Limb (tissue), 2 donors: Measurements from ENCODE around the gene PET117.
"Not testable (repeated sequence)": the region's sequence is repeated elsewhere in the genome, so short reads cannot be mapped to it uniquely, and the experiment has no call there.

Experiments used
- DNase-seq, 2 donors: peaks; one replicate each; pipeline ENCODE4 v3.0.0-alpha.2; 2016; ENCODE audit errors: extremely low spot score in 2 of 2

PET117 gene

GRCh38 chr20:18156045-18156444 is 18.4 kb downstream of the PET117 start:
- no peak for DNase-seq

DNA sequence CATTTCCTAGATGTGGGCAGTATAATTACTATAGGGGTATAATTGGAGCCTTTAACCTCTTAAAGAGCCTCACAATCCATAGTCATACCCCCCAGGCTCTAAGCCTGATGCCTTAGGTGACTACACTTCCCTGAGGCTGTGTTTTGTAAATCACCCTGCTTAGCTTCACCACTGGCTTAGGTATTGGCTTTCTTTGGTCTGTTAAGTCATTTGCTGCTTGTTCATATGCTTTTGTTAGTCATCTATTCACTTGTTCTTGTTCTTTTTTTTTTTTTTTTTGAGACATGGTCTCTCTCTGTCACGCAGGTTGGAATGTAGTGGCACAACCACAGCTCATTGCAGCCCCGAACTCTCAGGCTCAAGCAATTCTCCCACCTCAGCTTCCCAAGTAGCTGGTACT is 26.7 kb downstream of the PET117 start:
- DNase-seq: no peak

DNA sequence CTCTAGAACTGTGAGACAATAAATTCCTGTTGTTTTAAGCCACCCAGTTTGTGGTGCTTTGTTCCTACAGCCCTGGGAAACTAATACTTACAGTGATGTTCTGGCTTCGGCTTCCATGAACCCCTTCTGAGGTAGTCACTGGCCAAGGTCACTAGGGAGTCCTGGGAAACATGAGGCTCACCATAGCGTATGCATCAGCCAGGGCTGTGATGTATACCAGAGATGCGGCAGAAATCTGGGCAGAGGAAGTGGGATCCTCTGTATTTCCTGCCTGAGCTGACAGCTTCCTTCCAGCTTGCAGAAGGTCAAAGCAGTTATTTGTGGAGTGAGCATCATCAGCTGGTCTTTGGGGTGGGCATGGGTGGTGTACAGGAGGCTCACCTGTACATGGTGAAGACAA is 27.9 kb downstream of the PET117 start:
- DNase-seq: no peak

DNA sequence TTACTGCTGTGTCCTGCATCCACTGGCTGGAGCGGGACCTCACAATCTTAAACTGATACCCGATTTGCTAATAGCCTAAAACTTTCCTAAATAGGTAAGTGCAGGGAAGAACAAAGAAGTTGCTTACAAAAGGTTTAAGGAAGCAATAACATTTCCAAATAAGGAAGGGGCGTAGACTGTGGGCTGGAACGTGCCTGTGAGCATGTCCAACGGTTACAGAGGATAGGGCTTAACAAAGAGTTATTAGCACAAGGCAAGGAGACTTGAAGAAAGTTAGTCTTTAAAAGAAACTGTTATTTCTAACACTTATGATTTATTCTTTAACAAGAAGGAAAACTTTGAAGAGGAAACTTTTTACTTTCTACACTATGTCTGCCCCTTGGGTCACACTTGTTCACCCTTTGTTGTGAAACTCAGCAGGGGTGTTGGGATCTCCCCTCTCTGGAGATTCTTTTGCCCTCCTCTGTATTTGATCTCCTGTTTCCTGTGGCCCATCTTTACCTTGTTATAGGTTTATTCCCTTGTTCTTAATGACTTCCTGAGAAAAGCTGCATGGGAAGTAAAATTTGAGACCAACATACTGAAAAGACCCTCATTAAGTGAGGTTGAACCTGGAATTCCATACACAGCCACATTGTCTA is 28.7 kb downstream of the PET117 start:
- DNase-seq: no peak

GRCh38 chr20:18166950-18167349 is 29.3 kb downstream of the PET117 start:
- no peak for DNase-seq

DNA sequence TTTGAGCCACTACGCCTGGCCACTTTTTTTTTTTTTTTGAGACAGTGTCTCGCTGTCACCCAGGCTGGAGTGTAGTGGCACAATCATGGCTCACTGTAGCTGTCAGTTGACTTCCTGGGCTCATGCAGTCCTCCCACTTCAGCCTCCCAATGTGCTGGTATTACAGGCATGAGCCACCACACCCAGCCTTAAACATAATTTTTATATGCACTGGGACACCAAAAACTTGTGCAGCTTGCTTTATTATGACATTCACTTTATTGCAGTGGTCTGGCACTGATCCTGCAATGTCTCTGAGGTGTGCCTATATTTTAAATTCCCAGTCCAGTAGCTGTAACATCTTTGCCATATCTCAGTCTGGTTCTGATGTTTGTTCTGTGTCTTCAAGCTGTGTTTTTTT is 34.7 kb downstream of the PET117 start:
- no peak for DNase-seq

GRCh38 chr20:18174906-18175683 is 37.4 kb downstream of the PET117 start:
- no peak for DNase-seq

- DNase-seq: no peak
Measured at GRCh38 chr20:18176318-18176785, 38.7 kb downstream of the PET117 start.

DNA sequence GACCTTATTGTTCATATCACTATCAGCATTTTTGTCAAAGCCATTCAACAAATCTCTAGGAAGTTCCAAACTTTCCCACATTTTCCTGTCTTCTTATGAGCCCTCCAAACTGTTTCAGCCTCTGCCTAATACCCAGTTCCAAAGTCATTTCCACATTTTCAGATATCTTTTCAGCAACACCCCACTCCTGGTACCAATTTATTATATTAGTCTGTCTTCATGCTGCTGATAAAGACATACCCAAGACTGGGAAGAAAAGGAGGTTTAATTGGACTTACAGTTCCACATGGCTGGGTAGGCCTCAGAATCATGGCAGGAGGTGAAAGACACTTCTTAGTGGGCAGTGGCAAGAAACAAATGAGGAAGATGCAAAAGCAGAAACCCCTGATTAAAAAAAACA is 42.7 kb downstream of the PET117 start:
- not testable (repeated sequence) for DNase-seq

GRCh38 chr20:18180815-18181214 is 43.2 kb downstream of the PET117 start:
- no peak for DNase-seq

- no peak for DNase-seq
Measured at GRCh38 chr20:18187020-18187419, 49.4 kb downstream of the PET117 start.

GRCh38 chr20:18188434-18188833 is 50.8 kb downstream of the PET117 start:
- DNase-seq: peak in 1 of 2 donors; percentile 52

DNA sequence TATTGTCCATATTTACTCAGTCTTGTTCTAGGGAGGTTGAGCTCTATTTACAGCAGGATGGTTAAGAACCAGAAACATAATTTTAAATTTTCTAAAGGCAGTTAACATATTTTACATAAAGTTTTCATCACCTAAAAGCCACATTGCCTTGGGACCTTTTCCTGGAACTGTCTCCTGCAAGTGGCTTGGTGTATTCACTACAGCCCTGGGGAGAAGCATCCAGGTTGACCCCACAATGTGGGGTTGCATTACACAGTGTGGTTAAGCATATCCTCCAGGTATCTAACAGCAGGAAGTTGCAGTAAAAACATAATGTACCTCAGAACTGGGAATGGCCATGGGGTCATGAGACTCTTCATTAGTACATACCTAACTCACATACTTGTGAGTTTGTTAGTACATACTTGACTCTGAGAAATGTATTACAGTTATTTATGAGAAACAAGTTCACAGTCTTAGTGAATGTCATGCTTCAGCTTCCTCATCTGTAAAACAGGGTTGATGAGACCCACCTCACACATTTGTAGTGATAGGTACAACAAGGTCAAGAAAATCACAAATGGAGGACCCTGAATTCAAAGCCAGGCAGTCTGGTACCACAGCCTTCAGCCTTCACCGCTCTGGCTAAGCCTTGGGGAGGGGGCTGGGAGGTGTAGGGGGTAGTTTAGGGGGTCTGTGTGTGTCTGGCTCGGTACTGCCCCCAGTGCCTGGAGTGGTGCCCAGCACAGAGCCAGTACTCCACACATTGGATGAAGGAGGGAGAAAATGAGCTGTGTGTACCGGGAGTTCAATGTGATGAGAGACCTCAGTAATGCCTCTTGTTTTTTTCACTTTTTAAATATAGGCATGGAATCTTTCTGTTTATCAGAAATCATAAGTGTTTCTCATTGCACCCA is 52.9 kb downstream of the PET117 start:
- no peak for DNase-seq

GRCh38 chr20:18191306-18191705 is 53.6 kb downstream of the PET117 start:
- no peak for DNase-seq
